HL-60/S4 treated with phorbol 12-myristate 13-acetate at 8.2 ng/mL for 4 days and 3 days (cell line): ENCODE results near the gene MACROD2.

Experiments
- in situ Hi-C: fragments of 300-500 bp; cut with MboI; formaldehyde crosslinking; loops from 2 replicates; pipeline ENCODE4 v1.15.0; 2022; ENCODE audit warnings: low sequenced_read_pairs

The MACROD2 gene

DNA sequence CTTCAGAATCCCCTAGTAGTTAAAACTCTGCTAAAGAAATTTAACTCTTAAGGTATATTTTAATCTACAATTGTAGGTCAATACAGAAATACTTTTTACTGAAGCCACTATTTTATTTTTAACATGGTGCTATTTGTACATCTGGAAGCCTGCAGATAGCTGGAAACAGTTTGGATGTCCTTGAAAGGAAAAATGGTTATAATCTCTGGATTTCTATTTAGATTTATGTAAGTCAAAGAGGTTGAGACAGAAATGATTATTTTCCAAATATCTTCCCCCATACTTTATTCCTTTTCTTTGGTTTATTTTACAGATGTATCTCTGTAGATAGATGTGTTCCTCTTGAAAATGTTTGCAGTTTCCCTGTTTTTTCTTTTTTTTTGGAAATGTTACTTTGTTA is 1575.7 kb downstream of the MACROD2 start:
- in situ Hi-C loops, result no loop called here

DNA sequence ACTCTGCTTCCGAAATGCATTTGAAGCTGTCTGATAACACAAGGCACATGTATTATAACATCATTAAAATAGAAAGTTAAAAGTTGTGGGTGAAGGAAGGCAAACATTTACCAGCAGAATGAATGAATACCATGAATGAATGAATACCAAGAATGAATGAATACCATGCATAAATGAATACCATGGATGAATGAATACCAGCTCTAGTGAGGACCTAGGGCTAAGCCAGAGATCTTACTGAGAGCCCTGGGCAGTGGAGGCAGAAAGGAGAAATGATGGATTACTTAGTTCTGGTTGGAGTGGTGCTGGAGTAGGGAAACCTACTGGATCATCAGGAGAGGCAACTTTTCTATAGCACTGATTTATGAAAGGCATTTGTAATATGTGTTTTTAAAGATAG is 1579.9 kb downstream of the MACROD2 start:
- in situ Hi-C loops, result no loop called here

- in situ Hi-C loops, result no loop called here
Measured at GRCh38 chr20:15576411-15576810, 1581.1 kb downstream of the MACROD2 start.

DNA sequence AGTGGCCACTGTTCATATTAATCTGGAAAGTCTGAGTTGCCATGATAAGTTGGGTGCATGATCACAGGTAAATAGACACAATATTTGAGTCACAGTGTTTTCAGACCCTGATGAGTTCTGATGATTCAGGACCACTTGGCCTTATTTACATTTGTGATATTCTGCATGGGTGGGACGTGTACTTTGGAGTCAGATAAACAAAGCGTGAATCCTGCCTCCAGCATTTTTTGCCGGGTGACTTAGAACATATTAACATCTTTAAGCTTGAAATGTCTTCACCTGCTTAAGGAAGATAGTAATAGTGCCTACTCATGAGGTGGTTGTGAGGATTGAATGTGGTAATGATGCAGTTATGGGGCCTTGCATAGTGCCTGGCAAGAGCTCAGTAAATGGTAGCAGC is 1582.8 kb downstream of the MACROD2 start:
- in situ Hi-C loops, result no loop called here

DNA sequence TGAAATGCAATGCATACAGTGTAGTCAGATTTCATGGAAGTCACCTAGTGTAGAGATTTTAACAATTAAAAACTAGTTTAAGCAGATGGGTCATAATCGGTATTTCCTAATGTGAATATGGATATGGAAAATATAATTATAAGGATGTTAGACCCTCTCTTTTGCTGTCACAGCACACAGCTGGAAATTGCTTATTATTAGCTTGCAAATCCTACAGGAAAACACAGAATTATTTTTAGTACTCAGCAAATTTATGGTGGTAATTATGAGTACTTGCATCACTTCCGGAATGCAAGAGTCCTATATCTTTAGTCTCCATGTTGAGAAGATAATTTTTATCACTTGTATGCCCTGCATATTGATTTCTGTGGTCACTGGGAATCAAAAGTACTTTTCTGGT is 1584.4 kb downstream of the MACROD2 start:
- in situ Hi-C loops, result no loop called here

- in situ Hi-C loops, result no loop called here
Measured at GRCh38 chr20:15582146-15582760, 1586.9 kb downstream of the MACROD2 start.

DNA sequence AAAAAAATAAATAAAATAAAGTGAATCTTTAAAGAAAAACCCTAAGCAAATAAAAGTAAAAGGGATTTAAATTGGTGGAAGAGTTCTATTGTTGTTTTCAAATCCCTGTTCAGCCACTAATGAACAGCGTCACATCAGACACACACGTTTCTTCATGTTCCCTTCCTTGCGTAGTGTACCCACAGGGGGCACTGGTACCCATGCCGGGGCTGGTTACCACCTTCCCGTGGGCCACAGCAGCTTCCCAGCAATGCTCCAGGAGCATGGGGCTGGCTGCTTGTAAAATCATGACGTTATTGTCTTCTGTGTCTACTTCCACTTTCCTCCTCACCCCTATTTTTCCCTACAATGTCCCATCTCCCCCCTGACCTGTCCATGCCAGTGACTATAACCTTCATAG is 1589.2 kb downstream of the MACROD2 start:
- in situ Hi-C loops, result no loop called here

GRCh38 chr20:15593081-15593480 is 1597.8 kb downstream of the MACROD2 start:
- in situ Hi-C loops, result no loop called here

DNA sequence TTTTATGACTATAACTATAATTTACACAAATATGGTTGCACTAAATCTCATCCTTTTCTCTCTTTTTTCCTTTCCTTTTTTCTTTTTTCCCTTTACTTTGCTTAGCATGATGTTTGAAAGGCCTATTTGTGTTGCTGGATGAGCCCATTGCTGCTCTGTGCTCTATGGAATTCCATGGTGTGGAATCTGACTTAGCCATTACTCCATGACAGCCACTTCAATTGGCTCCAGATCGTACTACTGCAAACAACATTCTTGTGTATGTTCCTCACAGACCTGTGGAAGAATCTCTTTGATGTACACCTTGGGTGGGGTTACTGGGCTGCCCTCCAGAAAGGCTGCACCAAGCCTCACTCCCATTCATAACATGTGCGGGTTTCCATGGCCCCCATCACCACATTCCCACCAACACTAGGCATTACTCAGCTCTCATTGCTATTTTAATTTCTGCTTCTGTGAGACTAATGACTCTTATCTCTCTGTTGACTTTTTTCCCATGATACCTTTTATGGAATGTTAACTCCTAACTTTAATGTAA is 1598.9 kb downstream of the MACROD2 start:
- in situ Hi-C loops, result no loop called here

DNA sequence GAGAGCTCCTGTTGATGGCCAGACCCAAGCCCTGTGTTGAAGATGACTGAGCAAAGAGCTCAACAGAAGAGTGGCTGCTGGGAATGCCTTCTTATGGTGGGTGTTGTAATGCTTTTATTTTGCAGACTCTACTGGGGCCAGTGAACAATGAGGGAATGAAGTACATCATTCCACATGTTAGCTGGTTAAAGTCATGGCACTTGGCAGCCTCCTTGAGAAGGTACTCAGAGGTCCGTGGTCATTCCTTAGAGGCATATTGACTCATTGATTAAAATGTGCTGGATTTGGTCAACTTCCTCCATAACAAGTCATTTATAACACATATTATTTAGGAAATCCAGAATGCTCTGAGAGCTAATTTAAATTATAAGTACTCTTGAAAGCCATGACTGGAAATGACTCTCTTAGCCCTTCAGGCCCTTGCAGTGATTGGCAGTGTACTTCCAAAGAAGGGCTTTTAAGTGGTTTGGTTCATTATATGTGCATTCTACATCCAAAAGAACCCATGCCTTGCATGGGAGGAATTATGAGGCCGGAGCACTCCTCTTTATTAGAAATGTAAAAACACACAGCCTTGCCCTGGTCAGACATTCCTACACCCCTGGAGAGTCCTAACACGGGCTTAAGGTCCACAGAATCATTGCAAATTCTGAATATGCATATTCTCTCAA is 1601.0 kb downstream of the MACROD2 start:
- in situ Hi-C loops, result no loop called here

DNA sequence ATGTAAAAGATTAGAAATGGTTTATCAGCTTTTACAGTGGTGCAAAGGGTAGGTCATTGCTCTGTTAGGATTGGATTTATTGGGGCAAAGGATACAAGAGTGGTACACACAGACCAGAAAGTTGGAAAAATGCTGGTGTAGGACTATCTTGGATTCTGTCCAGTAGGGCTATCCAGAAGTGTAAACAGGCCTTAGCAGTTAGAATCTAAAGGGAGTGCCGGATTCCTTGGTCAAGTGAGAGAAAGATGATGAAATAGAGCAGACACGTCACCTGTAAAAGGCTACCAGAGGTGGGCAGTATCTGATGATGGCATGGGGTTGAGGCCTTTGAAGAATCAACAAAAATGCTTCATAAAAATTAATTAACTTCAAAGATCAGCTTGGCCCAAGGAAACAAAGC is 1602.0 kb downstream of the MACROD2 start:
- in situ Hi-C loops, result no loop called here

GRCh38 chr20:15599961-15600360 is 1604.6 kb downstream of the MACROD2 start:
- in situ Hi-C loops, result no loop called here

DNA sequence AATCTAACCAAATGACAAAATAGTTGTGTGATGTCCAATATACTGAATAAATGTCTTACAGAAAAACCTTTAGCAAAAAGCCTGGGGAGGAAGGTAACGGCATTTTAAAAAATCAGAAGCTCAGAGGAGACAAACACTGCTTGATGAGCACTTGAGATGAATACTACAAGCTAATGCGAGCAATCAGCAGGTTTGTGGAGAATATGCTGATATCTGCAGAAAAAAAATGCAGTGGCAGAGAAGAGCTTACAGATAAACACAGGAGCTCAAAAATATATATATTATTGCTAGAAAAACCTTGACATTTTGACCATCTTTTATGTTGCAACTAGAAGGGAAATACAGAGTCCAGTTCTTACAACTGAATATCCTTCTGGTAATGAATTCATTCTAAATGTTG is 1605.2 kb downstream of the MACROD2 start:
- in situ Hi-C loops, result no loop called here

- in situ Hi-C loops, result no loop called here
Measured at GRCh38 chr20:15603506-15603905, 1608.2 kb downstream of the MACROD2 start.

DNA sequence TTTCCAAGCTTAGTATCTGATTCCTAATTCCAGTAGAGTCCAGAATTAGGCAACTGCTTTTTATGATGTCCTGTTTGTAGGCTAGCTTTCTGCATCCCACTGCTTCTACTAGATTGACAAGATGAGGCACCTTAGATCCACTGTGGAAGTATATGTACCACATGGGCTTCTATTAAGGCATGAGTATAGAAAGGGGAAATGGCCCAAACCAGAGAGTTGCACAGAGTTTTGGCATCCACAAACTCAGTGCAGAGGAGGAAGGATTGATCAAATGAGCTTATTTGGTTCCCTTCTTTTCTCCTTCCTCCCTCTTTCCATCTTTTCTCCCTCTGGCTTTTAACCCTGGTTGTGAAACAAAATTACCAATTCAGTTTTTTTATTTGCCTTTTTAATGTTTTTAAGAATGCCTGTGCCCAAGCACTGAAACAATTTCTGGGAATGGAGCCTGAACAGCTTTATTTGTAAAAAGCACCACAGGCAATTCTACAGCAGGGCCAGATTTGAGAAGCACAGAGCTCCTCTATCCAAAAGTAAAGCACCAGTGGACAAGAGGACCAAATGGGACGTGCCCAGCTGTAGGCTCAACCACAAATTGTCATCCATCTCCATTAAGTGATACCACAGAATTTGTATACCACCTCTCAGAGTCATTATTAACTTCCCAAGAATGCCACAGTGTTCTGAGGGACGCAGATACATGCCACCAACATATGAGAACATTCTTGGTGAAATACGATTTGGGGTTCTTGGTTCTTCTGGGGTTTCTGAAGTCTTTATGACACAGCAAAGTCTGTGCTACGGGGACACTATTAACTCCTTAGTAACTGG is 1608.9 kb downstream of the MACROD2 start:
- in situ Hi-C loops, result no loop called here

DNA sequence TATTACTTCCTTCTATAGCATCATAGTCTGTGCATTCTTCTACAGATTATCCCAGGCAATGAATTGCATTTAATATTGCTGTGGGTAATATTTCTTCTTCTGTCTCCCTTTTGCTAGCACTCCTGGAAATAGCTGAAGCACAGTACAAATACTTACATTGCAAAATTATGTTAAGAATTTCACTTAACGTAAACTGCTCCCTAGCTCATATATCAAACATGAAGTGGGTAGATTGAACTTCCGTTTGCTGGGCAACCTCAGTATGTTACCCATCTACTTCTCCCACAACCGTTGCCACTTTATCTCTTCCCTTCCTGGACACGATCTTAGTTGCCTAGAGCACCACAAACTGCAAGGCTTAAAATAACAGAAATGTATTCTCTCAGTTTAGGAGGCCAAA is 1614.6 kb downstream of the MACROD2 start:
- in situ Hi-C loops, result no loop called here

GRCh38 chr20:15610787-15611186 is 1615.5 kb downstream of the MACROD2 start:
- in situ Hi-C loops, result no loop called here

- in situ Hi-C loops, result no loop called here
Measured at GRCh38 chr20:15611541-15611940, 1616.2 kb downstream of the MACROD2 start.

- in situ Hi-C loops, result no loop called here
Measured at GRCh38 chr20:15612198-15612597, 1616.9 kb downstream of the MACROD2 start.

GRCh38 chr20:15612769-15613168 is 1617.5 kb downstream of the MACROD2 start:
- in situ Hi-C loops, result no loop called here

- in situ Hi-C loops, result no loop called here
Measured at GRCh38 chr20:15613530-15613929, 1618.2 kb downstream of the MACROD2 start.

DNA sequence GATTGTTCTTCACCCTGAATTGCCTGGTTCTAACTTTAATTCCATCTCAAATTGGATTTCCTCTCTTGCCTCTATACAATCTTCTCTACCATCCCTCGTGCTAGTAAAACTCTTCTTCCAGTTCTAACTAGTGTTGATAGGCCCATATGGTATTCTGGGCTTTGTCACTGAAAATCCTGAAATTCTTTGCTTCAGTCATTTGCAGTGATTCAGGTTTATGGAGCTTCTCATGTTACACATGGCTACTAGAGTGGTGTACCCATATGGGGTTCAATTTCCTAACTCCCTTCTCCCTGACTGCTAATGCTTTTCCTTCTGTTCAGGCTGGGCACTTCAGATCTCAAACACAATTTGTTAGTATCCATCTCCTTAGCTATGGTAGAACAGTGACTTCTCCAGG is 1621.3 kb downstream of the MACROD2 start:
- in situ Hi-C loops, result no loop called here
